HT-29 (cell line): Measurements from ENCODE around the gene MOCS3. TPM values are rescaled to one million over a fixed set of nuclear protein-coding genes. Genes with fewer than 3 reads are reported as not detected.

ENCODE experiments used
- DNase-seq: peaks from one replicate; pipeline ENCODE4 v3.0.0-alpha.2; 2015; ENCODE audit warnings: low spot score
- total RNA-seq: library from RNA; depleted of rRNA; stranded (reverse); fragments of >200 nt; shearing (Covaris generic); gene quantifications from 2 replicates; pipeline ENCODE4 v1.2.3, GENCODE V29; 2014; rRNA removed

The MOCS3 gene
- total RNA-seq, 1 experiment from 2014 or later, result 14.9 TPM

DNA sequence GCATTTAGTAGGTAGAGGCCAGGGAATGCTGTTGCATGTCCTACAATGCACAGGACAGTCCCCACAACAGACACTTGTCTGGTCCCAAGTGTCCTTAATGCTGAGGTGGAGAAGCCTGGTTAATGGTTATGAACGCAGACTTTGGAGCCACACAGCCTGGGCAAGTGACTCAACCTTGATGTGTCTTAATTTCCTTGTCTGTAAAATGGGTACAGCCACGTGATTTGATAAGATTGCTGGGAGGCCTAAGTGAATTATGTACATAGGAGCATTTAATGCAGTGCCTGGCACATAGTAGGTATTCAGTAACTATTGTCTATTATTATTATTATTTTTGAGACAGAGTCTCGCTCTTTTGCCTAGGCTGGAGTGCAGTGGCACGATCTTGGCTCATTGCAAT is 52.9 kb downstream of the MOCS3 start:
- no peak for DNase-seq

- DNase-seq, result no peak
Measured at GRCh38 chr20:51012357-51012756, 53.7 kb downstream of the MOCS3 start.

Other genes starting within 250 kb of the MOCS3 start
- 23.7 and 29.9 TPM in 2 replicates for gene PARD6B, start 227.2 kb upstream of the MOCS3 start, total RNA-seq
- 4.4 and 14.8 TPM in 2 replicates for gene BCAS4, start 163.8 kb upstream of the MOCS3 start, total RNA-seq
- 37.2 and 43.3 TPM in 2 replicates for gene ADNP, start 27.4 kb upstream of the MOCS3 start, total RNA-seq
- 69.7 and 76.9 TPM in 2 replicates for gene DPM1, start 286 bp upstream of the MOCS3 start, total RNA-seq
- gene KCNG1, start 64.3 kb downstream of the MOCS3 start, total RNA-seq, result not detected in 2 replicates